OCI-LY1 (cell line): Measurements from ENCODE around the gene ABCC2.

Experiments used
- H2AFZ ChIP-seq: fragments of 200-600 bp; sonication (generic), shearing (Covaris generic); 2 replicates; pipeline ENCODE4 v1.6.0; 2014; ENCODE audit warnings: antibody characterized with exemption, mild to moderate bottlenecking, low read length
- H3F3A ChIP-seq: fragments of 200-600 bp; sonication (generic), shearing (Covaris generic); 2 replicates; pipeline ENCODE4 v1.6.0; 2014; ENCODE audit warnings: mild to moderate bottlenecking, antibody characterized with exemption, low read length, moderate library complexity; ENCODE audit not compliant: insufficient read depth
- H3K27ac ChIP-seq: fragments of 200-600 bp; sonication (generic); 2 replicates; pipeline ENCODE4 v1.5.1; 2014; ENCODE audit warnings: low read length, mixed run types, mild to moderate bottlenecking, low read depth; ENCODE audit not compliant: poor library complexity, severe bottlenecking
- H3K27me3 ChIP-seq: fragments of 200-600 bp; sonication (generic); 2 replicates; pipeline ENCODE4 v1.6.0; 2014; ENCODE audit warnings: antibody characterized with exemption, mild to moderate bottlenecking, low read length, moderate library complexity; ENCODE audit not compliant: insufficient read depth
- H3K36me3 ChIP-seq: fragments of 200-600 bp; sonication (generic); 2 replicates; pipeline ENCODE4 v1.6.1; 2014; ENCODE audit warnings: mild to moderate bottlenecking, antibody characterized with exemption, low read length, moderate library complexity, mixed read lengths; ENCODE audit not compliant: insufficient read depth
- H3K4me1 ChIP-seq: fragments of 200-600 bp; sonication (generic); 2 replicates; pipeline ENCODE4 v1.5.1; 2014; ENCODE audit warnings: mild to moderate bottlenecking, low read length, moderate library complexity; ENCODE audit not compliant: insufficient read depth, severe bottlenecking
- H3K4me2 ChIP-seq: fragments of 200-600 bp; sonication (generic), shearing (Covaris generic); 2 replicates; pipeline ENCODE4 v1.6.1; 2014; ENCODE audit warnings: low read length
- H3K4me3 ChIP-seq: fragments of 200-600 bp; sonication (generic); 2 replicates; pipeline ENCODE4 v1.5.1; 2014; ENCODE audit warnings: low read length, low read depth, mild to moderate bottlenecking, mixed read lengths; ENCODE audit not compliant: poor library complexity, severe bottlenecking
- H3K79me2 ChIP-seq: fragments of 200-600 bp; shearing (Covaris generic); 2 replicates; pipeline ENCODE4 v1.6.1; 2016; ENCODE audit warnings: mixed run types, low read length, mixed read lengths; ENCODE audit not compliant: insufficient read depth
- H3K9ac ChIP-seq: fragments of 200-600 bp; sonication (generic), shearing (Covaris generic); 2 replicates; pipeline ENCODE4 v1.6.1; 2014; ENCODE audit warnings: mild to moderate bottlenecking, low read length, mixed read lengths
- H3K9me2 ChIP-seq: fragments of 200-600 bp; sonication (generic), shearing (Covaris generic); 2 replicates; pipeline ENCODE4 v1.6.1; 2014; ENCODE audit warnings: low read depth, mild to moderate bottlenecking, low read length, mixed read lengths
- H3K9me3 ChIP-seq: fragments of 200-600 bp; shearing (Covaris generic); 2 replicates; pipeline ENCODE4 v1.6.1; 2014; ENCODE audit warnings: low read length, mixed read lengths
- H4K20me1 ChIP-seq: fragments of 200-600 bp; sonication (generic), shearing (Covaris generic); 2 replicates; pipeline ENCODE4 v1.6.0; 2016; ENCODE audit warnings: mild to moderate bottlenecking, low read length; ENCODE audit not compliant: insufficient read depth
- CTCF ChIP-seq: fragments of 200-600 bp; sonication (generic), shearing (Covaris generic); IDR thresholded peaks from 2 replicates; pipeline ENCODE4 v1.5.1; 2017; ENCODE audit warnings: mild to moderate bottlenecking, antibody characterized with exemption, low read length, moderate library complexity, mixed read lengths
- EZH2 ChIP-seq: fragments of 200-600 bp; sonication (generic), shearing (Covaris generic); IDR thresholded peaks from 2 replicates; pipeline ENCODE4 v1.8.0; 2017; ENCODE audit warnings: borderline replicate concordance, mixed run types, mild to moderate bottlenecking, antibody characterized with exemption, low read length, moderate library complexity, mixed read lengths

Gene ABCC2

DNA sequence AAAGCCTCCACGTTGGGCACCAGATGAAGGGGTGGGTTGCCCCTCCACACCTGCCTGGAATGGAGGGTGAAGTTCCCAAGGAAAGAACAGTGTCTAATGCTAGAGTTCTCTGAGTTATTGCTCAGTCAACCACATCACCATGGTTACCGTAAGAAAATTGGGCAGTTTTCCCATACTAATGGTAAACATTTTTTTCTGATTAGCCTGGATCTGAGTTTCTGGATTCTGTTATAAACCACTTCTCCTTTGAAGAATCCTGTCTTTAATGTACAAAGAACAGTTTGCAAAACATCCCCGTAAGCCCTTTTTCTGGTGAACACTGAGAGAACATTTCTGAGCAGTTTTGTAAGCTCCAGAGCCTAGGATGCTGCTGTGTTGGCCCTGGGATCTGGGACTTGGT is 45.5 kb downstream of the ABCC2 start:
- no peak overlapping the region for H3K27ac ChIP-seq
- H3K79me2 ChIP-seq = no peaks in the 10 kb centered on the region
- H3F3A ChIP-seq = no peaks in the 10 kb centered on the region
- no peaks in the 10 kb centered on the region for H3K27me3 ChIP-seq
- H3K4me2 ChIP-seq = no peak overlapping the region
- no peaks in the 10 kb centered on the region for H3K4me1 ChIP-seq
- no peak overlapping the region for H3K9ac ChIP-seq
- no peaks in the 10 kb centered on the region for H3K36me3 ChIP-seq
- H3K9me3 ChIP-seq = no peaks in the 10 kb centered on the region
- H2AFZ ChIP-seq = no peak overlapping the region
- no peaks in the 10 kb centered on the region for H4K20me1 ChIP-seq
- TF ChIP-seq CTCF (no peak), EZH2 (no peak)
- H3K9me2 ChIP-seq = no peaks in the 10 kb centered on the region
- H3K4me3 ChIP-seq = no peak overlapping the region

GRCh38 chr10:99828464-99828863 is 46.0 kb downstream of the ABCC2 start:
- Histone ChIP-seq H3K79me2 (no peaks in the 10 kb centered on the region), H3K9me2 (no peaks in the 10 kb centered on the region), H3K36me3 (no peaks in the 10 kb centered on the region), H3K4me2 (no peak overlapping the region), H3K27me3 (no peaks in the 10 kb centered on the region), H3K4me1 (no peaks in the 10 kb centered on the region), H3F3A (no peaks in the 10 kb centered on the region), H3K9ac (no peak overlapping the region), H3K9me3 (no peaks in the 10 kb centered on the region), H2AFZ (no peak overlapping the region), H3K27ac (no peak overlapping the region), H4K20me1 (no peaks in the 10 kb centered on the region), H3K4me3 (no peak overlapping the region)
- TF ChIP-seq EZH2 (no peak), CTCF (no peak)

- Histone ChIP-seq H3K4me3 (no peak overlapping the region), H2AFZ (no peak overlapping the region), H3K4me2 (no peak overlapping the region), H3K27ac (no peak overlapping the region), H4K20me1 (no peaks in the 10 kb centered on the region), H3K4me1 (no peaks in the 10 kb centered on the region), H3K79me2 (no peaks in the 10 kb centered on the region), H3K27me3 (no peaks in the 10 kb centered on the region), H3K9me3 (no peaks in the 10 kb centered on the region), H3K36me3 (no peaks in the 10 kb centered on the region), H3F3A (no peaks in the 10 kb centered on the region), H3K9me2 (no peaks in the 10 kb centered on the region), H3K9ac (no peak overlapping the region)
- no peak for TF ChIP-seq CTCF
- TF ChIP-seq EZH2 = no peak
Observed at GRCh38 chr10:99832439-99832838, 50.0 kb downstream of the ABCC2 start.
